Osteoblast (primary cell): ENCODE data around the gene ANKRD6. TPM values are rescaled to one million over a fixed set of nuclear protein-coding genes. Genes with fewer than 3 reads are reported as not detected.
"Not testable (repeated sequence)": the region's sequence is repeated elsewhere in the genome, so short reads cannot be mapped to it uniquely, and the experiment has no call there.

Source experiments
- DNase-seq: peaks from one replicate; pipeline ENCODE4 v3.0.0; 2011; ENCODE audit warnings: low spot score, mixed read lengths; ENCODE audit not compliant: insufficient read length; ENCODE audit errors: missing footprints
- H2AFZ ChIP-seq: 2 replicates; pipeline ENCODE4 v1.6.0; 2011; ENCODE audit warnings: mild to moderate bottlenecking, low read length
- H3K27ac ChIP-seq: 2 replicates; pipeline ENCODE4 v1.5.1; 2011; ENCODE audit warnings: mild to moderate bottlenecking, low read depth, low read length, moderate library complexity
- H3K27me3 ChIP-seq: 2 replicates; pipeline ENCODE4 v1.6.0; 2012; ENCODE audit warnings: mild to moderate bottlenecking, control low read depth, inconsistent platforms, low read length, moderate library complexity; ENCODE audit not compliant: insufficient read depth
- H3K36me3 ChIP-seq: 2 replicates; pipeline ENCODE4 v1.5.1; 2011; ENCODE audit warnings: mild to moderate bottlenecking, low read length, control low read depth, moderate library complexity; ENCODE audit not compliant: insufficient read depth
- H3K4me1 ChIP-seq: 2 replicates; pipeline ENCODE4 v1.5.1; 2011; ENCODE audit warnings: mild to moderate bottlenecking, low read length, control low read depth, moderate library complexity; ENCODE audit not compliant: insufficient read depth
- H3K4me2 ChIP-seq: 2 replicates; pipeline ENCODE4 v1.6.0; 2011; ENCODE audit warnings: mild to moderate bottlenecking, low read length; ENCODE audit not compliant: insufficient read depth
- H3K4me3 ChIP-seq: fragments of 200-600 bp; sonication (generic); 3 replicates; pipeline ENCODE4 v1.5.1; 2012; ENCODE audit warnings: mild to moderate bottlenecking, low read length, inconsistent platforms; ENCODE audit not compliant: insufficient read depth
- H3K79me2 ChIP-seq: 2 replicates; pipeline ENCODE4 v1.6.0; 2012; ENCODE audit warnings: mild to moderate bottlenecking, low read length, control low read depth, inconsistent platforms; ENCODE audit not compliant: insufficient read depth
- H3K9me3 ChIP-seq: 2 replicates; pipeline ENCODE4 v1.5.1; 2011; ENCODE audit warnings: low read depth, low read length, control low read depth
- H4K20me1 ChIP-seq: 2 replicates; pipeline ENCODE4 v1.6.0; 2012; ENCODE audit warnings: mild to moderate bottlenecking, low read length, control low read depth; ENCODE audit not compliant: insufficient read depth
- CTCF ChIP-seq: IDR thresholded peaks from 2 replicates; pipeline ENCODE4 v1.5.1; 2011; ENCODE audit warnings: mild to moderate bottlenecking, low read depth, low read length, moderate library complexity; ENCODE audit errors: extremely low read depth
- total RNA-seq: library from RNA; depleted of rRNA; stranded (reverse); fragments of >200 nt; gene quantifications from 2 replicates; pipeline ENCODE4 v1.2.3, GENCODE V29; 2012

The ANKRD6 gene
- total RNA-seq, 1 donor = 11.2 TPM

- Histone ChIP-seq H4K20me1 (no peaks in the 10 kb centered on the region), H3K36me3 (no peaks in the 10 kb centered on the region), H2AFZ (no peak overlapping the region), H3K9me3 (no peaks in the 10 kb centered on the region), H3K27me3 (no peaks in the 10 kb centered on the region), H3K4me2 (no peak overlapping the region), H3K79me2 (no peaks in the 10 kb centered on the region), H3K4me1 (no peaks in the 10 kb centered on the region), H3K4me3 (no peak overlapping the region), H3K27ac (no peak overlapping the region)
- DNase-seq = no peak
- no peak for TF ChIP-seq CTCF
Measured at GRCh38 chr6:89387516-89388201, 45.3 kb upstream of the ANKRD6 start.

GRCh38 chr6:89388846-89389245, 44.1 kb upstream of the ANKRD6 start:
- no peak for TF ChIP-seq CTCF
- no peak overlapping the region for H2AFZ ChIP-seq

GRCh38 chr6:89392823-89393222, 40.1 kb upstream of the ANKRD6 start:
- H3K4me1 ChIP-seq = no peaks in the 10 kb centered on the region
- no peak overlapping the region for H3K4me2 ChIP-seq
- no peak overlapping the region for H3K27ac ChIP-seq
- no peak overlapping the region for H2AFZ ChIP-seq
- H3K27me3 ChIP-seq = no peaks in the 10 kb centered on the region
- no peaks in the 10 kb centered on the region for H3K36me3 ChIP-seq
- no peaks in the 10 kb centered on the region for H3K9me3 ChIP-seq
- H3K79me2 ChIP-seq = no peaks in the 10 kb centered on the region
- no peak for DNase-seq
- no peak overlapping the region for H3K4me3 ChIP-seq
- no peaks in the 10 kb centered on the region for H4K20me1 ChIP-seq
- TF ChIP-seq CTCF = no peak

More at GRCh38 chr6:89388846-89389245, 44.1 kb upstream of the ANKRD6 start:
- Histone ChIP-seq H3K27me3 (no peaks in the 10 kb centered on the region), H4K20me1 (no peaks in the 10 kb centered on the region), H3K79me2 (no peaks in the 10 kb centered on the region), H3K9me3 (no peaks in the 10 kb centered on the region), H3K36me3 (no peaks in the 10 kb centered on the region), H3K27ac (no peak overlapping the region), H3K4me1 (no peaks in the 10 kb centered on the region), H3K4me3 (no peak overlapping the region), H3K4me2 (no peak overlapping the region)
- DNase-seq = no peak

- no peak for DNase-seq
- H3K27me3 ChIP-seq = no peaks in the 10 kb centered on the region
- no peaks in the 10 kb centered on the region for H3K36me3 ChIP-seq
- H3K4me2 ChIP-seq = no peak overlapping the region
- H3K9me3 ChIP-seq = no peaks in the 10 kb centered on the region
- TF ChIP-seq CTCF = no peak
- no peak overlapping the region for H3K27ac ChIP-seq
- H3K79me2 ChIP-seq = no peaks in the 10 kb centered on the region
- no peak overlapping the region for H3K4me3 ChIP-seq
- no peak overlapping the region for H2AFZ ChIP-seq
- H4K20me1 ChIP-seq = no peaks in the 10 kb centered on the region
- no peaks in the 10 kb centered on the region for H3K4me1 ChIP-seq
Measured at GRCh38 chr6:89393659-89394058, 39.3 kb upstream of the ANKRD6 start.

GRCh38 chr6:89397884-89398283, 35.1 kb upstream of the ANKRD6 start:
- H4K20me1 ChIP-seq, H3K4me2 ChIP-seq, DNase-seq, H3K9me3 ChIP-seq, H3K27ac ChIP-seq, H3K27me3 ChIP-seq, H3K4me3 ChIP-seq, H3K79me2 ChIP-seq, H2AFZ ChIP-seq, H3K4me1 ChIP-seq, H3K36me3 ChIP-seq: not testable (repeated sequence)
